K562 (cell line): ENCODE measurements around the gene DPM1. TPM values are rescaled to one million over a fixed set of nuclear protein-coding genes. Genes with fewer than 3 reads are reported as not detected.

ENCODE experiments used
- ATAC-seq: fragments of 200-7000 bp; cut with Tn5 transposase; 3 replicates; pipeline ENCODE4 v1.9.1; 2020; ENCODE audit warnings: moderate library complexity
- BruUV-seq: library from RNA; stranded (reverse); fragments of 400-500 nt; replicated peaks from 2 replicates; lab custom pipeline; 2021; lab: Mats Ljungman, UMichigan
- CTCF ChIA-PET: fragments of 300-600 bp; formaldehyde crosslinking; extraction: SDS; loops from one replicate; lab custom pipeline; 2021; ENCODE audit warnings: low intra/inter-chr PET ratio; lab: Yijun Ruan, JAX
- POLR2A ChIA-PET: fragments of 300-600, 350-650 bp; sonication (Branson Sonifier 250); formaldehyde crosslinking; extraction: SDS; loops from one replicate; lab custom pipeline; 2021; ENCODE audit warnings: antibody characterized with exemption, inconsistent platforms; lab: Yijun Ruan, JAX
- DNase-seq, 4 experiments: peaks; one replicate each; pipeline versions ENCODE4 v3.0.0 to v3.0.0-alpha.2; 2011 to 2018; ENCODE audit warnings: low spot score in 3 of 4, mixed read lengths in 3 of 4; ENCODE audit errors: extremely low read depth in 1 of 4
- FAIRE-seq: peaks from 2 replicates; lab custom pipeline; 2011; peaks lifted over from hg19 to GRCh38; lab: Jason Lieb, UNC
- H2AFZ ChIP-seq: 2 replicates; pipeline ENCODE4 v1.6.0; 2011; ENCODE audit warnings: low read depth, low read length, control low read depth, inconsistent platforms
- H3K27ac ChIP-seq: fragments of 200-600 bp; 3 replicates; pipeline ENCODE4 v1.8.0; 2011; ENCODE audit warnings: low read depth, mild to moderate bottlenecking, control low read depth, inconsistent platforms, low read length, moderate library complexity, mixed read lengths; ENCODE audit errors: extremely low read depth
- H3K27me3 ChIP-seq, 2 experiments: fragments of 300-600 bp in 1 of 2; 2 replicates in 1 of 2; 3 replicates in 1 of 2; pipeline versions ENCODE4 v1.6.0 to v1.8.0; 2011; ENCODE audit warnings: inconsistent platforms in 2 of 2, low read length in 2 of 2, mild to moderate bottlenecking in 1 of 2, mixed read lengths in 1 of 2, moderate library complexity in 1 of 2; ENCODE audit not compliant: control insufficient read depth in 2 of 2, insufficient read depth in 2 of 2
- H3K36me3 ChIP-seq: fragments of 300-600 bp; 3 replicates; pipeline ENCODE4 v1.8.0; 2011; ENCODE audit warnings: mild to moderate bottlenecking, low read length, inconsistent platforms; ENCODE audit not compliant: control insufficient read depth, insufficient read depth
- H3K4me1 ChIP-seq, 2 experiments: fragments of 200-600 bp in 1 of 2; replicated peaks in 1 of 2; 2 replicates in 1 of 2; 3 replicates in 1 of 2; pipeline versions ENCODE4 v1.5.1 to v1.8.0; 2011; ENCODE audit warnings: inconsistent platforms in 2 of 2, low read length in 2 of 2, mild to moderate bottlenecking in 1 of 2, mixed read lengths in 1 of 2, moderate library complexity in 1 of 2; ENCODE audit not compliant: control insufficient read depth in 2 of 2, insufficient read depth in 2 of 2
- H3K4me2 ChIP-seq: 2 replicates; pipeline ENCODE4 v1.6.1; 2011; ENCODE audit warnings: low read length, control low read depth, inconsistent platforms, mixed read lengths; ENCODE audit not compliant: insufficient read depth
- H3K4me3 ChIP-seq: fragments of 200-600 bp; sonication (generic), shearing (Covaris generic); 2 replicates; pipeline ENCODE4 v1.5.1; 2016; ENCODE audit warnings: control low read depth, inconsistent platforms
- H3K79me2 ChIP-seq: fragments of 200-600 bp; 3 replicates; pipeline ENCODE4 v1.8.0; 2011; ENCODE audit warnings: low read length, inconsistent platforms; ENCODE audit not compliant: control insufficient read depth, insufficient read depth
- H3K9ac ChIP-seq, 2 experiments: 2 replicates each; pipeline versions ENCODE4 v1.6.0 to v1.6.1; 2011; ENCODE audit warnings: low read depth in 2 of 2, low read length in 2 of 2, control low read depth in 1 of 2, inconsistent platforms in 1 of 2, mild to moderate bottlenecking in 1 of 2, mixed read lengths in 1 of 2; ENCODE audit not compliant: insufficient read depth in 1 of 2
- H3K9me1 ChIP-seq: one replicate; pipeline ENCODE4 v1.6.0; 2011; ENCODE audit warnings: inconsistent platforms, mild to moderate bottlenecking, low read length, moderate library complexity; ENCODE audit not compliant: control insufficient read depth, insufficient read depth
- H3K9me3 ChIP-seq: replicated peaks from 2 replicates; pipeline ENCODE4 v1.5.1; 2011; ENCODE audit warnings: low read depth, low read length, inconsistent platforms; ENCODE audit not compliant: control insufficient read depth, insufficient read depth
- H4K20me1 ChIP-seq: replicated peaks from 2 replicates; pipeline ENCODE4 v1.6.1; 2011; ENCODE audit warnings: low read length, inconsistent platforms, mixed read lengths; ENCODE audit not compliant: control insufficient read depth, insufficient read depth
- KDM5B ChIP-seq: fragments of 200-600 bp; sonication (generic); IDR thresholded peaks from 2 replicates; pipeline ENCODE4 v1.6.1; 2012; ENCODE audit warnings: low read depth, mild to moderate bottlenecking, moderate library complexity, low read length, control low read depth, inconsistent platforms; ENCODE audit not compliant: insufficient replicate concordance
- SMAD4 ChIP-seq: fragments of 250-450 bp; sonication (Bioruptor Pico); conservative IDR thresholded peaks from 2 replicates; pipeline ENCODE4 v1.8.0; 2021; ENCODE audit warnings: inconsistent platforms, mild to moderate bottlenecking, moderate library complexity
- SMC3 ChIP-seq: conservative IDR thresholded peaks from 2 replicates; pipeline ENCODE4 v1.6.1; 2011; ENCODE audit warnings: low read depth, low read length, improper control_type of control experiment; ENCODE audit not compliant: insufficient read depth
- ZNF24 ChIP-seq: fragments of 450-650 bp; IDR thresholded peaks from 2 replicates; pipeline ENCODE4 v1.6.1; 2016
- ZNF778 ChIP-seq: fragments of 450-650 bp; formaldehyde crosslinking; IDR thresholded peaks from 2 replicates; pipeline ENCODE4 v1.4.0; 2020; ENCODE audit warnings: mild to moderate bottlenecking, moderate library complexity
- WGBS: fragments of 100-300 bp; shearing (Covaris generic); methylation state at CpG from one replicate; pipeline ENCODE4 v1.1.6; 2016; ENCODE audit warnings: low coverage, mixed read lengths; ENCODE audit not compliant: insufficient coverage; ENCODE audit errors: missing lambda C conversion rate; 5-methylcytosine and 5-hydroxymethylcytosine counted together
- in situ Hi-C: fragments of 300-500 bp; cut with MboI; formaldehyde crosslinking; loops from 4 replicates; pipeline ENCODE4 v1.15.0; 2018; ENCODE audit warnings: inconsistent platforms, mixed read lengths
- intact Hi-C: fragments of 100-400 bp; cut with micrococcal nuclease; formaldehyde crosslinking; loops from 2 replicates; pipeline ENCODE4 v1.14.2; 2022
- polyA plus RNA-seq, 8 experiments: library from polyadenylated mRNA; depleted of rRNA in 4 of 8; stranded (reverse) in 5 of 8; unstranded in 3 of 8; fragments of >200 nt; fragmentation: Nextera tagmentation in 2 of 8; fragmentation: Illumina TruSeq in 1 of 8; extraction: Ambion mirVana in 2 of 8; extraction: Trizol in 1 of 8; gene quantifications; 2 replicates each; pipeline versions ENCODE4 v1.2.1 to v1.2.3, GENCODE V29; 2011 to 2014; ENCODE audit warnings: inconsistent platforms in 1 of 8, missing spikeins in 1 of 8
- total RNA-seq, 7 experiments: library from RNA; depleted of rRNA in 6 of 7; stranded (reverse); fragments of >200 nt in 6 of 7; fragmentation: Illumina TruSeq in 2 of 7; extraction: Trizol in 2 of 7; gene quantifications; 2 replicates each; pipeline versions ENCODE4 v1.2.1 to v1.2.3, GENCODE V29; 2011 to 2021; ENCODE audit warnings: low replicate concordance in 1 of 7
- TF ChIP-seq, protein P1 (sequence below): fragments of 250-450 bp; sonication (Bioruptor Pico); IDR thresholded peaks from 2 replicates; pipeline ENCODE4 v1.4.0; 2020
- TF ChIP-seq, protein P2 (sequence below): fragments of 250-450 bp; sonication (Bioruptor Pico); IDR thresholded peaks from 2 replicates; pipeline ENCODE4 v1.5.0; 2020; ENCODE audit warnings: mild to moderate bottlenecking, borderline replicate concordance

DPM1 gene
- total and polyA plus RNA-seq, 9 of the 15 experiments (the other 6 are each of a cell fraction or from before 2014, with no cell fraction given): 75.2 to 190 (median 153) TPM

DNA sequence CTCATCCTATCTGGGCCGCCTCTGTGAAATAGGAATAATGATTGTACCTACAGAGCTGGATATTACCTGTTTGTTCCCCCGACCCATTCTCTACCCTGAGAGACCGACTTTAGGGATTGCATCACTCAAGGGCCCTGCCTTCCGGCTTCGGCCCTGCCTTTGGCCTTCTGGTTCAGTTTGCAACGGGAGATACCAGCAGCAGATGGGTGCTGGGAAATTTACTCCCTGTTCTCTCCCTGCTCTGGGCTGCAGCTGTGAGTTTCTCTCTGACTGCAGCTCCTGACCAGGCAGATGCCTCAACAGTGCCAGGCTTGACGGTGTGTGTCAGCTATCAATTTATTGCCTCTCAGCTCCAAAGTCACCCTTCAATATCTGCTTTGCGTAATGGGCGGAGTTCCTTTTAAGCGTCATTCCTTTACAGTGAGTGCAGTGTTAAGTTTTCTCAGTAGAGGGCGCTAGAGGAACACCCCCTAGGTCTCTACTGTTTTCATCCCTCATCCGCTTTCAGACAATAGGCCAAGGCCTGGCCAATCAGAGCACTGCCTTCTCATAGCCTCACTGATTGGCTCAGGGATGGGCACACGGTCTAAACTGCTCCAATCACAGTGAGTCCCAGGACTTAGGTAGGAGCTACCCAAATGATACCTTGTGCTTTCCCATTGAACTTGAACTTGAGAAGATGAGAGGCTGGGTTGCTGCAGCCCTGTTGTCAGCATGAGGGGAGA, 34.6 kb upstream of the DPM1 start (continued):
- TF ChIP-seq, protein P1, sequence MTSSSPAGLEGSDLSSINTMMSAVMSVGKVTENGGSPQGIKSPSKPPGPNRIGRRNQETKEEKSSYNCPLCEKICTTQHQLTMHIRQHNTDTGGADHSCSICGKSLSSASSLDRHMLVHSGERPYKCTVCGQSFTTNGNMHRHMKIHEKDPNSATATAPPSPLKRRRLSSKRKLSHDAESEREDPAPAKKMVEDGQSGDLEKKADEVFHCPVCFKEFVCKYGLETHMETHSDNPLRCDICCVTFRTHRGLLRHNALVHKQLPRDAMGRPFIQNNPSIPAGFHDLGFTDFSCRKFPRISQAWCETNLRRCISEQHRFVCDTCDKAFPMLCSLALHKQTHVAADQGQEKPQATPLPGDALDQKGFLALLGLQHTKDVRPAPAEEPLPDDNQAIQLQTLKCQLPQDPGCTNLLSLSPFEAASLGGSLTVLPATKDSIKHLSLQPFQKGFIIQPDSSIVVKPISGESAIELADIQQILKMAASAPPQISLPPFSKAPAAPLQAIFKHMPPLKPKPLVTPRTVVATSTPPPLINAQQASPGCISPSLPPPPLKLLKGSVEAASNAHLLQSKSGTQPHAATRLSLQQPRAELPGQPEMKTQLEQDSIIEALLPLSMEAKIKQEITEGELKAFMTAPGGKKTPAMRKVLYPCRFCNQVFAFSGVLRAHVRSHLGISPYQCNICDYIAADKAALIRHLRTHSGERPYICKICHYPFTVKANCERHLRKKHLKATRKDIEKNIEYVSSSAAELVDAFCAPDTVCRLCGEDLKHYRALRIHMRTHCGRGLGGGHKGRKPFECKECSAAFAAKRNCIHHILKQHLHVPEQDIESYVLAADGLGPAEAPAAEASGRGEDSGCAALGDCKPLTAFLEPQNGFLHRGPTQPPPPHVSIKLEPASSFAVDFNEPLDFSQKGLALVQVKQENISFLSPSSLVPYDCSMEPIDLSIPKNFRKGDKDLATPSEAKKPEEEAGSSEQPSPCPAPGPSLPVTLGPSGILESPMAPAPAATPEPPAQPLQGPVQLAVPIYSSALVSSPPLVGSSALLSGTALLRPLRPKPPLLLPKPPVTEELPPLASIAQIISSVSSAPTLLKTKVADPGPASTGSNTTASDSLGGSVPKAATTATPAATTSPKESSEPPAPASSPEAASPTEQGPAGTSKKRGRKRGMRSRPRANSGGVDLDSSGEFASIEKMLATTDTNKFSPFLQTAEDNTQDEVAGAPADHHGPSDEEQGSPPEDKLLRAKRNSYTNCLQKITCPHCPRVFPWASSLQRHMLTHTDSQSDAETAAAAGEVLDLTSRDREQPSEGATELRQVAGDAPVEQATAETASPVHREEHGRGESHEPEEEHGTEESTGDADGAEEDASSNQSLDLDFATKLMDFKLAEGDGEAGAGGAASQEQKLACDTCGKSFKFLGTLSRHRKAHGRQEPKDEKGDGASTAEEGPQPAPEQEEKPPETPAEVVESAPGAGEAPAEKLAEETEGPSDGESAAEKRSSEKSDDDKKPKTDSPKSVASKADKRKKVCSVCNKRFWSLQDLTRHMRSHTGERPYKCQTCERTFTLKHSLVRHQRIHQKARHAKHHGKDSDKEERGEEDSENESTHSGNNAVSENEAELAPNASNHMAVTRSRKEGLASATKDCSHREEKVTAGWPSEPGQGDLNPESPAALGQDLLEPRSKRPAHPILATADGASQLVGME (CRISPR knock-in tag): 0 out of 2 replicates have a peak, but pooled peaks have one; percentile 51
- TF ChIP-seq, all 486 proteins: peak for 48

DNA sequence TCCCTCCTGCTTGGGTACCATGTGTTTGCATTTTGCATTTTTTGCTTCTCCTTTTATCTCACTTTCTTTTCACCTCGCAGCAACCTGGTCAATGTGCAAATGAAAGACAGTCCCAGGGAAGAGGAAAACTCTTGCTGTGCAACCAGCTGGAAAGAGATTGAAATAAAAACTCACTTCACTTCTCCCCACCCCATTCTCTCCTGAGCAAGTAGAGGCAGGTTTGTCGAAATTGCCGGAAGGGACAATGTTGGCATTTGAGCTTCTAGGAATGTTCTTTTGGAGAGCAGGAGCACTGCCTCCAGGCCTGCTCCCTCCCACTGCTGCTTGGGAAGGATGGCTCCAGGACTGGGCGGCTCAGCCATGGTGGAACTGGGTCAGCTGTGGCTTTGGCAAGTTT, 34.0 kb upstream of the DPM1 start:
- POLR2A ChIA-PET: interaction anchor here (0.6 to 2.0 kb wide), 4 partner anchors 11 to 320 kb away, joined by 3 to 4 read pairs (median 3); no protein-coding TSS in a partner anchor
- Histone ChIP-seq H3K9ac (no peak overlapping the region), H3K4me2 (peak overlapping the region; percentile 41; the same call in 1 of the 2 replicates), H2AFZ (0 out of 2 replicates have a peak overlapping the region, but pooled peaks have one; percentile 42), H3K4me3 (no peak overlapping the region), H3K4me1 (0 out of 5 replicates have a peak, but pooled peaks cover 0 to 5% of the 10 kb centered on the region in 2 experiments), H3K9me3 (no peaks in the 10 kb centered on the region), H3K27ac (no peak overlapping the region), H3K9me1 (no peaks in the 10 kb centered on the region), H3K27me3 (peaks cover 12 to 35% of the 10 kb centered on the region in 2 experiments; a peak in 4 of 5 replicates), H3K36me3 (no peaks in the 10 kb centered on the region), H4K20me1 (no peaks in the 10 kb centered on the region; the same call in 1 of the 2 replicates), H3K79me2 (no peaks in the 10 kb centered on the region)
- WGBS: 40% methylated on average over 4 of the region's 4 CpGs
- FAIRE-seq (no peak), ATAC-seq (no peak), DNase-seq (no peak)
- intact Hi-C loops (loop anchor here (5.0 kb wide), 1 partner anchor 230 kb away; no protein-coding TSS in a partner anchor), in situ Hi-C loops (loop anchor here (25.0 kb wide), 1 partner anchor 1095 kb away; no protein-coding TSS in a partner anchor)
- no TSS peak for BruUV-seq
- CTCF ChIA-PET: interaction anchor here (0.6 to 0.8 kb wide), 4 partner anchors 18 to 632 kb away, joined by 3 read pairs; no protein-coding TSS in a partner anchor
- TF ChIP-seq KDM5B (no peak), ZNF778 (CRISPR knock-in tag) (no peak), ZNF24 (no peak), SMAD4 (no peak), SMC3 (no peak)
- TF ChIP-seq, protein P2, sequence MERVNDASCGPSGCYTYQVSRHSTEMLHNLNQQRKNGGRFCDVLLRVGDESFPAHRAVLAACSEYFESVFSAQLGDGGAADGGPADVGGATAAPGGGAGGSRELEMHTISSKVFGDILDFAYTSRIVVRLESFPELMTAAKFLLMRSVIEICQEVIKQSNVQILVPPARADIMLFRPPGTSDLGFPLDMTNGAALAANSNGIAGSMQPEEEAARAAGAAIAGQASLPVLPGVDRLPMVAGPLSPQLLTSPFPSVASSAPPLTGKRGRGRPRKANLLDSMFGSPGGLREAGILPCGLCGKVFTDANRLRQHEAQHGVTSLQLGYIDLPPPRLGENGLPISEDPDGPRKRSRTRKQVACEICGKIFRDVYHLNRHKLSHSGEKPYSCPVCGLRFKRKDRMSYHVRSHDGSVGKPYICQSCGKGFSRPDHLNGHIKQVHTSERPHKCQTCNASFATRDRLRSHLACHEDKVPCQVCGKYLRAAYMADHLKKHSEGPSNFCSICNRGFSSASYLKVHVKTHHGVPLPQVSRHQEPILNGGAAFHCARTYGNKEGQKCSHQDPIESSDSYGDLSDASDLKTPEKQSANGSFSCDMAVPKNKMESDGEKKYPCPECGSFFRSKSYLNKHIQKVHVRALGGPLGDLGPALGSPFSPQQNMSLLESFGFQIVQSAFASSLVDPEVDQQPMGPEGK (CRISPR knock-in tag): no peak
